Fibroblast of peridontal ligament (primary cell): ENCODE data around the gene WTIP.
"Not testable (repeated sequence)": the region's sequence is repeated elsewhere in the genome, so short reads cannot be mapped to it uniquely, and the experiment has no call there.

Experiments
- DNase-seq: peaks from one replicate; pipeline ENCODE4 v3.0.0-alpha.2; 2010; ENCODE audit errors: extremely low read depth

The WTIP gene

GRCh38 chr19:34478496-34478895 is 3.1 kb upstream of the WTIP start:
- not testable (repeated sequence) for DNase-seq

GRCh38 chr19:34479396-34479795 is 2.2 kb upstream of the WTIP start:
- DNase-seq: no peak

DNA sequence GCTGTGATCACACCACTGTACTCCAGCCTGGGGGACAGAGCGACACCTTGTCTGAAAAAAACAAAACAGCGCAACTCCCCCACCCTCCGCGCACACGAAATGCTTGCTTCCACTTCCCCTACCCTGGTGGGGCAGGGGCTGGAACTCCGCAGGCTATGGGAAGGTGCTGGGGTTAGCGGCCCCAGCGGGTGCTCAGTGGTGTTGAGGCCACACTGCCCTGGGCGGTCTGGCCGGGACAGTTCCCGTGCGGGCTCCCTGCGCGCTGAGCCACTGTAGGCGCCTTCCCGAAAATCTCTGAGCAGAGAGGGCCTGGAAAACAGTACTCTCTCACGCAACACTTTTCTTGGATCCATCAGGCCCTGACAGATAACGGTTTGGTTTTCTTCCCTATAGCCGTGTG is 1.1 kb upstream of the WTIP start:
- no peak for DNase-seq

- DNase-seq: peak; percentile 38
Measured at GRCh38 chr19:34481861-34482379, 362 bp downstream of the WTIP start.

- no peak for DNase-seq
Measured at GRCh38 chr19:34482380-34483250, 1.1 kb downstream of the WTIP start.

DNA sequence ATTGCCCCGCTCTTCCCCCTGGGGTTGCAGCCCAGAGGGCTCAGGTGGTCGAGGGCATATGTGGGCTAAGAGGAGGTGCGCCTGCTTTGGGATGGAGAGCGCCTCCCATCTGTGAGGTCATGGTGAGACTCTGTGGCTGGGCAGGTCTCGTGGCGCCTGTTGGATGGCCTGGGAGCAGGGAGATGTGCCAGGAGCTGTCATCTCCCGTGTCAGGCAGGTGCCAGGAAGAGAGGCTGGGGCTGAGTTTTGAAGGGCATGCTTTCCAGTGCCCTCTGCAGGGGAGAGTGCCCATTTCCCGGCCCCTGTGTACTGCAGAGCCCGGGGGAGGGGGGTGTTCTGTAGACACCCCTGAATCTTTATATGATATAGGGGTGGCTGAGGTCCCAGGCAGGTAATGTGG is 2.8 kb downstream of the WTIP start:
- DNase-seq: no peak

DNA sequence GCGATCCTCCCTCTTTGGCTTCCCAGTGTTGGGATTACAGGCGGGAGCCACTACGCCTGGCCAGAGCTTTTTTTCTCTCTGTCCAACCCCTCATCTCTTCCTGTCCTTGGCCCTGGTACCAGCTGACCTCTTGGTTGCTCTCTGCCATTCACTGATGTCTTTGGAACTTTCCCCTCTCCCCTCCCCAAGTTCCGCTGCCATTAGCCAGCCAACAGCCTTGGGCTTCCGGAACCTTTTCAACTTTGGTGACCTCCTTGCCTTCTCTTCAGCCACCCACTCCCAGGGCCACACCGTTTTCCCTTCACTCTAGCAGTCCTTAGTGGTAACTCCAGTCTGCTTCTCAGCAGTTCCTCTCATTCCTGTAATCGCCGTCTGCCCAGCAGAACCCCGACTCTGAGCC is 4.3 kb downstream of the WTIP start:
- DNase-seq: no peak

GRCh38 chr19:34487651-34488051 is 6.1 kb downstream of the WTIP start:
- DNase-seq: no peak

DNA sequence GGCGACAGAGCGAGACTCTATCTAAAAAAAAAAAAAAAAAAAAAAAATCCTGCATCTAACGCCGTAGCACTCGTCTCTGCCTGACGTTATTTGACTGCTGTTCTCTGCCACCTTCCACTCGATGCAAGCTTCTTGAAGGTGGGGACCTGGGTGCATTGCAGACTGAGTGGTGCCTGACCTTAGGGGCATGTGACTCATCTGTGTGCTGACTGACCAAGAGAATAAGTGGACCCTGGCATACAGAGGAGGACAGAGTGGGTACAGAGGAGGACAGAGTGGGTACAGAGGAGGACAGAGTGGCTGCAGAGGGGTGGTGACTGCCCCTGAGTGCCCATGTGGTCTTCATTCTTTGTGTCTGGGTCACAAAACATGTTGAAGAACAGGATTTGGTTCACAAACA is 7.6 kb downstream of the WTIP start:
- no peak for DNase-seq

- no peak for DNase-seq
Measured at GRCh38 chr19:34490141-34490766, 8.7 kb downstream of the WTIP start.

GRCh38 chr19:34493038-34493648 is 11.6 kb downstream of the WTIP start:
- no peak for DNase-seq

- DNase-seq: no peak
Measured at GRCh38 chr19:34493649-34494044, 12.1 kb downstream of the WTIP start.

DNA sequence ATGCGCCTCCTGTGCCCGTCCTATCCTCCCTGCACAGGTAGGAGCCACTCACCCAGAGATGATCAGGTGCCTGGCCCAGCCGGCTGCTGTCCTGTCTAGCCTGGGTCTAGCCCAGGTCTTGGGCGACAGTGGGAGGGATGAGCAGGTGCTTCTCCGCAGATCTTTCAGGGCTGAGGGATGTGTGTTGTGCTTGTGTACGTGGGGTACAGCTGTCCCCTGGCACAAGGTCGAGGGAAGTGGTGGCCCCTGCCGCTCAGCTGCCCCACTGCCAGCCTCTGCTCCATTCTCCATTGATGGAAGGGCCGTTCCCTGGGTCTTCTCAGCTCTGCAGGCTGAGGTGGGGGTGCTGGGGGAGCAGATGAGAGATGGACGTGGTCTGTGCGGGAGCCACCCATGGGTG is 13.0 kb downstream of the WTIP start:
- DNase-seq: no peak

- no peak for DNase-seq
Measured at GRCh38 chr19:34495416-34495815, 13.9 kb downstream of the WTIP start.

DNA sequence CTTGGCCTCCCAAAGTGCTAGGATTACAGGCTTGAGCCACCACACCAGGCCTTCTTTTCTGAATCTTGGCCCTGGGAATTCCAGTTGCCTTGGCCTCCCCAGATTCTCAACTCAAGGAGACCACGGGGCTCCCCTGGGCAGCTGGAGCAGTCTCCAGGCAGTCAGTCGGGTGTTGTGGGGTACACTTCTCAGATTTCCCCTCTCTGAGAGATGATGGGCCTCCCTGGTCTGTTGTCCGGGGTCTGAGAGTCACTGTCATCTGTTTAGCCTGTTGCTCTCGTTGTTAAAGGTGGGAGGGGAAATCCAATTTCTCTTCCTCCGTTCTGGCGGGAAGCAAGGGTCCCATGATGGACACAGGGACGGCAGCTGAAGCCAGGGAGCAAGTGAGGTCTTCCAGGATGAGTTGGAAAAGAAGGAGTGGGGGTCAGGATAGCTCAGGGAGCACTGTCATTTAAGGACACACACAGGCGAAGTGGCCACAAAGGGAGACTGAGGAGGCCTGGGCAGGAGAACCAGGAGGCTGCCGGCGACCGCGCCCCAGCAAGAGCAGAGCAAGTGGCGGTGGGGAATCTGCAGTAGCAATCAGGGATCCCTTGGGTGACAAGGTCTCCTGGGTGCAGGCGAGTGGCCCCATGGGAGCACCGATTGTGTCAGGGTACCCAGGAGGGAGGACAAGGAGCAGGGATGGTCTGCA is 15.7 kb downstream of the WTIP start:
- no peak for DNase-seq

- DNase-seq: no peak
Measured at GRCh38 chr19:34499155-34499834, 17.7 kb downstream of the WTIP start.

DNA sequence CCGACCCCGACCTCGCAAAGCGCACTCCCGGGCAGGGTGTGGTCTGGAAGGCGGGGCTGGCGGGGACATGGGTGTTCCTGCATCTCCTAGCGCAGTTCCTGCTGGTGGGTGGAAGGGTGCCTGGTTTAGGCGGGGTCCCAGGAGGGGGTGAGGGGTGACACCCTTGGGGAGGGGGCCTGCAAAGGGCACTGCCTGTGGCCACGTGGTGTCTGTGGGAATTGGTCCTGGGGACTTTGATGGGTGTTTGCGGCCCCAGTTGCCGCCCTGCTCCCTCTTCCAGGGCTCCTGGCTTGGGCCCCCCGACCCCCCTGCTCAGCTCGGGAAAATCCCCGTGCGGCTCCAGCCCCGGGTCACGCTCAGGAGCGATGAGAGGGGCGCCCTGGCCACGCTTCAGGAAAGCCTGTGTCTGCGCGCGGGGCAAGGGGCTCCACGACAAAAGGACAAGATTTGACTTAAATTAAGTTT is 19.1 kb downstream of the WTIP start:
- DNase-seq: no peak

DNA sequence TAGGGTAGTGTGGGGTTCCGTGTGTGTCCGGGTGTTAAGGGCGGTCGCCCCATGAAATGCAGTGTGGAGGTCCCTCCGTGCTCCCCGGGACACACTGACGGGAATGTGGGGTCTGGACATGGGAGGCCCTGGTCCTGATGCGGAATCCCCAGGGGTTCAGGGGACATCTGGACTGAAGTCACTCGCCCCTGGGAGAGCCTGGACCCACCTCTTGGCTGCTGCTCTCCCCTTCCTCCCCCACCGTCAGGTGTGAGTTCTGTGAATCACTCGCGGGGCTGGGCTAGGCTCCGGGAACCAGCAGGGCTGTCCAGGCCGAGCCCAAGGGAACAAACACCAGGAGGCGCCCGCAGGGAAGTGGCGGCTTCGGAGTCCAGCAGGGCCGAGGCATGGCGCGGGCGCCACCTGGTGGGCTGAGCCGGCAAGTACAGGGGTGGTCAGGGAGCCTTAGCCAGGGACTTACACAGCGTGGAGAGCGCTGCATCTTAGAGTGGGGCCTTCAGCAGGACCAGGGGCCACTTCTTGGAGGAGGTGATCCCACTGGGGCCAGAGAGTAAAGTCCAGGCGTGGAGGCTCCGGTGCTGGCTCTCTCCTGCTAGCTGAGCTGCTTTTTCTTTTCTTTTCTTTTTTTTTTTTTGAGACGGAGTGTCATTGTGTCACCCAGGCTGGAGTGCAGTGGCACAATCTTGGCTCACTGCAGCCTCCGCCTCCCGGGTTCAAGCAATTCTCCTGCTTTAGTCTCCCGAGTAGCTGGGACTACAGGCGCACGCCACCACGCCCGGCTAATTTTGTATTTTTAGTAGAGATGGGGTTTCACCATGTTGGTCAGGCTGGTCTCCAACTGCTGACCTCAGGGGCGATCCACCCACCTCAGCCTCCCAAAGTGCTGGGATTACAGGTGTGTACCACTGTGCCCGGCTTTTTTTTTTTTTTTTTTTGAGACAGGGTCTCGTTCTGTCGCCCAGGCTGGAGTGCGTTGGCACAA is 20.1 kb downstream of the WTIP start:
- peak; percentile 82 for DNase-seq

DNA sequence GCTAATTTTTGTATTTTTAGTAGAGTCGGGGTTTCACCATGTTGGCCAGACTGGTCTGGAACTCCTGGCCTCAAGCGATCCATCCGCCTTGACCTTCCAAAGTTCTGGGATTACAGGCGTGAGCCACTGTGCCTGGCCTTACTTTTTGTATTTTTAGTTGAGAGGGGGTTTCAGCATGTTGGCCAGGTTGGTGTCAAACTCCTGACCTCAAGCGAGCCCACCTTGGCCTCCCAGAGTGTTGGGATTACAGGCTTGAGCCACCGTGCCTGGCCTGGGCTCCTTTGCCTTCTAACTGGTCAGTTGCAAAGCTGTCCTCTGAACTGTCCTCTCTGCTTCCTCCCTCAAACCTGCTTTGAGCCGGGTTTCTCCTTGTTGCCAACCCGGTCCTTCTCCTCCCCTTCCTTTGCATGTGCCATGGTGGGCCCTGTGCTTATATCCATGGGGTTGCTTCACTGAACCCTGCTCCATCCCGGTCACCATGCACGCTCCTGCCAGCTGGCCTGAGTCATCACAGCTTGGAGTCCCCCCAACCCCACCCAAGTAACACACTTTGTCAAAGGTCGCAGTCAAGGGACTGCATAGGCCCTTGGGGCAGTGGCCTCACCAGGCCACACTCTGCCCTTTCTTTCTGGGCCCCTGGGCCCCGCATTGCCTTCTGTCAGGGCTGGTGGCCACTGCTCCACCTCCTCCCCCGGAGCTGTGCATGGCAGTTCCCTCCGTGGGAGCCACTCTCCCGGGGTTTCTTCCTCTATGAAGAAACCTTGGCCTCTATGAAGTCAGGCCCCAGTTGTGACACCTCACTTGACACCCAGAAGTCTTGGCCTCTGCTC is 21.2 kb downstream of the WTIP start:
- DNase-seq: peak; percentile 19
